NCI-H2029 treated with DMSO at 0.1 percent for 48 hours (cell line): Measurements from ENCODE around the gene MYH14.
"Not testable (repeated sequence)": the region's sequence is repeated elsewhere in the genome, so short reads cannot be mapped to it uniquely, and the experiment has no call there.

Experiments used
- DNase-seq: peaks from one replicate; lab custom pipeline; 2025; lab: John Stamatoyannopoulos, UW

The MYH14 gene

DNA sequence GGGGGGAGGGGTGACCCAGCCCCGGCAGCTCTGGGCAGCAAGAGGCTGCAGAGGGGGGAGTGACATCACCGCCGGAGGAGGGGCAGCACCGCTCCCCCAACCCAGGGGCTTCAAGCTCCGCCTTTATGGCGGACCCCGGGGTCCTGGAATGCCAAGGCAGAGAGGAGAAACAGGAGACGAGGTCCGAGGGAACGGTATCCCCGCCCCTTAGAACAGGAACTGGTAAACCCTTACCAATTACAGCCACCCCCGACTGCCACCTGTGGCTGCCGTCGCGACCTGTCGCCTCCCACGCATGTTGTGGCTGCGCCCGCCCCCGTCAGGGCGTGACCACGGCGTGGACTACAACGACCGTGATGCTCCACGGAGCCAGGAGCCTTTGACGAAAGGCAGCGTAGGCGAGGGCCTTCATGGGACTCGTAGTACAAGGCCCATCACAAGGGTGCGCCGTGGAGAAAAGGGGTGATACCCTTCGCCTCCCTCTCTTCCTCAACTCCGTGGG, 129.9 kb downstream of the MYH14 start:
- peak; percentile 95 for DNase-seq

DNA sequence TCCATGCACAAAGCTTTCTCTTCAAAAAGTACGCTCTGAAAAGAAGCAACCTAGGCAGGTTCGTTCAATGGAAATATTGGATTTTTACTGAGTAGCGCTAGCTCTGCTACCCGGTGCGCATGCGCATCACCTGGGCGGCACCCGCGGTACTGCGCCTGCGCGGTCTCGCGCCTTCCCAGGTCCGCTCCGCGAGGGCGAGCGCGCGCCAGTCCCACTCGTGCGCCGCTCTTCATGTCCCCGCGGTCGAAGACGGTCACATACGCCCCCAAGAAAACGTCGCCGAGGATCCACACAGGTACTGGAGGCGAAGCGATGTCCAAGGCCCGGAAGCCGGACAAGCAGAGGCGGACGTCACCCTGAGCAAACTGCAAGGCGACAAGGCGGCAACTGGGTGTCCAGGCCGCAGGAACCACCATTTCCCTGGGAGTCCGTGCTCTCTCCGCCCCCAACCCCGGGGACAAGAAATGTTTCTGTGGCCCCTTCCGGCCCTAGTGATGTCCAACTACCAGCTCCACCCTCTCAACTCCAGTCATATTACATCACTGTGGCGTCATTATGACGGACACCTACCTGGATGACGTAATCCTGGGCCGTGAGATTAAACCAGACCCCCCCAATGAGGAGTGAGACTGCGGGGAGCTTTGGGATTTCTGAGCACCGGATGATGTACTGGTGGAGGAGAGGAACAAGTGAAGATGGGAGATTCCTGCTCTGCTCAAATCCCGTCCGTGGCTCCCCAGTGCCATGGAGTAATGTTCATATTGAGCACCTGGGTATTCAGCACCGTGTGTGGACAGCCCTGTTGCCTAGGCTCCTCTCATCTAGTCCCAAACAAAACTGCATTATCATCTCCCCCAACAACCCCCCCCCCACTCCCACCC, 130.6 kb downstream of the MYH14 start:
- peak; percentile 95 for DNase-seq

DNA sequence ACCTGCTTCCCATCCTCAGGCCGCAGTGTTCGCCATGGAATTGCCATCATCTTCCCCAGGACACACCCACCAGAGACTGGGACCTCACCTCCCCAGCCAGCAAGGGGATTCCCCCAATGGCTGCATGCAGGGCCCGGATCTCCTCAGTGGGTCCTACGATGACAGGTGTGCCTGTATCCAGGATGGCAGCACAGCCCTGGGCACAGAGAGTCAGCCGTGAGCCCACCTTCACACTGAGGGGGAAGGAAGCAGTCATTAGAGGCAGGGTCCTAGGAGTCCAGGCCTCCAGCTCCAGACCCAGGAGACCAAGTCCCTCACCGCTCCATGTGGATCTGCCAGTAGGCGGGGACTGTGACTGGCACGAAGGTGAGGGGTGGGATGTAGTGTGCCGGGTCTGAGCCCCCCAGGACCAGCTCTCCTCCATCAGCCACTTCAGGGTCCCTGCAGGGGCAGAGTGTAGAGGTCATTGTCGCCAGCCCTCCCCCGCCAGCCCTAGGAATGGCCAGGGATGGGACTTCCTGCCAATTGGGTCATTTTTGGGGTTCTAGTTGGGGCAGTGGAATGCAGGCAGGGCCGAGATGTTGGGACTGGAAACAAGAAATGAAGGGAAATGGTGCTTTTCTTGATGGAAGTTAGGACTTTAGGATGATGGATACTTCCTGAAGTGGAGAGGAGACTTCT, 131.5 kb downstream of the MYH14 start:
- DNase-seq: no peak

DNA sequence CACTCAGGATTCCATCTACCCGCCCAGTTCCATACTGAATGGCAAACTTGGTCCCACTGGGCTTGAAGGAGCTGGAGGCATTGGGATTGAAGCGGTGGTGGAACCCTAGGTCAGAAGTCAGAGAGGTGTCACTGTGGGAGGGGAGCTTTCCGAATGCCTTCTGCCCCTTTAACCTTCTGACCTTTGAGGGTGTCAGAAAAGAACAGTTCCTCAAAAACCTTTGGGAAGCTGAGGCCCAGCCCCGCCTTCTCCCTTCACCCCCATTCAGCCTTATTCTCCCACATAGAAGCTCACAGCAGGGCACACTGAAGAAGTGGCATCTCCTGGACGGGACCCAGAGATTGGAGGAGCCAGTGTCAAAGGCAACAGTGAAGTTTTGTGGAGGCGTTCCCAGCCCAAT, 133.6 kb downstream of the MYH14 start:
- not testable (repeated sequence) for DNase-seq

DNA sequence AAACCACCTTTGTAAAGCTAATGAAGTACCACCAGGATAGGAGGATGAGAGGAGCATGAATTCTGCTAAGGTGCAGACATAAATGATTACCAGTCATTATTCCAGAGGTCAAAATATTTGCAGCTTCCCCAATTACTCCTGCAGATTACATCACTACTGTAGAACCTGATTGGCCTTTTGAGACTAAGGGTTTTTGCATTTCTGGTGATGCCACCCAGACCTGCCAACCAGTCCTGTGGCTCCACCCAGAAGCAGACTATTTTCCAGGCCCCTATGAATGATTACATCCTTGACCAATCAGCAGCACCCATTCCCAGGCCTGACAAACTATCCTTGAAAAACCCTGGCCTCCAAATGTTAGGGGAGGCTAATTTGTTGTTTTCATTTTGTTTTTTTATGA, 136.9 kb downstream of the MYH14 start:
- no peak for DNase-seq

DNA sequence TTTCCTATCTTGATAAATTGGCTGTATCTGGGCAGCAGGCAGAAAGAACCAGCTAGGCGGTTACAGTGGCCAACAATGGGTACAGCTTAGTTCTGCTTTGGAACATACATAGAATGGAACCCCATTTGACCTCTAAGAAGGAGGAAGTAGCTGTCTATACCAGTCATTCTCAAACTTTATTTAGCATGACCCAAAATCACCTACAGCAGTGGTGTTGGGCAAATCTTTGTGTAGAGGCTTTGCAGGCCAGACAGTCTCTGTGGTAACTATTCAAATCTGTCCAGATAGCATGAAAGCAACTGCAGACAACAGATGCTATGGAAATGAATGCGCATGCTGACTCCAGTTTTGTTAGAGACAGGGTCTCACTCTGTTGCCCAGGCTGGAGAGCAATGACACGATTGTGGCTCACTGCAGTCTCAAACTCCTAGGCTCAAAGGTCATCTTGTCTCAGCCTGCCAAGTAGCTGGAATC, 137.7 kb downstream of the MYH14 start:
- DNase-seq: no peak

DNA sequence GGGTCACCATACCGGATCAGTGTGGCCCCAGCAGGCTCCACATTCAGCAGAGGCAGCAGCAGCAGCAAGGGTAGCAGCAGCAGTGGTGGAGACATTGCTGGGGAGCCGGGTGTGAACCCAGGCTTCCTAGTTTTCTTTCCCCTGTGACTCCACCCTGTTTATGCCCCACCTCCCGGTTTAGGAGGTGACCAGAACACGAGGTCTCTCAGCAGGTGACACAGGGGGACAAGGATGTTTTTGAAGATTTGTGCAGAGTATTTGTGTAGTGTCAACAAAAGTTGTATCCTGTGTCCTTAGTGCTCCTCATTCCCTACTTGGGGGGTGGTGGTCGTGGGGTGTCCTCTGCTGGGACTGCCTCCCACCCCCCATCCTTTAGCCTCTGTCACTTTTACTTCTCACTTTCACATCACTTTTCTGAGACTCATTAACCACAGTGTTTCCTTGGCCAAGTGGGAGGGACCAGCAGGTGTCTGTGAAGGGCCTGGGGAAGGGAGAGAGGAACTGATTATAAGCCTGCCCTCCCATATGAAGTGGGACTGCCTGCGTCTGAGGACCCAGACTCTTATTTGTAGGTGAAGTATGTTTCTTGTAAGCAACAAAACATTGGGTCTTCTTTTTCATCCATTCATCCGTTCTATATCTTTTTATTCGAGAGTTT, 141.4 kb downstream of the MYH14 start:
- DNase-seq: no peak

DNA sequence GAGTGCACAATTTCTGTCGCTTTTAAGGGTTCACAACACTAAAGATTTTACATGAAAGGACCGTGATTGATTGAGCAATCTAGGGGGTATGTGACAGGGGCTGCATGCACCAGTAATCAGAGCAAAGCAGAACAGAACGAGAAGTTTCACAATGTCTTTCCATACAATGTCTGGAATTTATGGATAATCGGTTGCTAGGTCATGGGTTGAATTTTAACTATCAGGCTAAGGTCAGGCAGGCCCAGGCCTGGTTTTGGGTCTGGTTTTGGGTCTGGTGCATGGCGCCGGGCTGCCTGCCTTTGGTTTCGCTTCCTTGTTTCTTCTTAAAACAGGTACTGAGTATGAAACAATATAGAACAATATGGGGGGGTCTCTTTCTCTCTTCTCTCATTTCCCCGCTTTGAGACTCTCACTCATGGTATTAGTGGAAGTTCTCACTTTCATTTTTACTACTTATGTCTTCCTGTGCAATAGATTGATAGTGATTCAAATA, 143.7 kb downstream of the MYH14 start:
- DNase-seq: not testable (repeated sequence)

DNA sequence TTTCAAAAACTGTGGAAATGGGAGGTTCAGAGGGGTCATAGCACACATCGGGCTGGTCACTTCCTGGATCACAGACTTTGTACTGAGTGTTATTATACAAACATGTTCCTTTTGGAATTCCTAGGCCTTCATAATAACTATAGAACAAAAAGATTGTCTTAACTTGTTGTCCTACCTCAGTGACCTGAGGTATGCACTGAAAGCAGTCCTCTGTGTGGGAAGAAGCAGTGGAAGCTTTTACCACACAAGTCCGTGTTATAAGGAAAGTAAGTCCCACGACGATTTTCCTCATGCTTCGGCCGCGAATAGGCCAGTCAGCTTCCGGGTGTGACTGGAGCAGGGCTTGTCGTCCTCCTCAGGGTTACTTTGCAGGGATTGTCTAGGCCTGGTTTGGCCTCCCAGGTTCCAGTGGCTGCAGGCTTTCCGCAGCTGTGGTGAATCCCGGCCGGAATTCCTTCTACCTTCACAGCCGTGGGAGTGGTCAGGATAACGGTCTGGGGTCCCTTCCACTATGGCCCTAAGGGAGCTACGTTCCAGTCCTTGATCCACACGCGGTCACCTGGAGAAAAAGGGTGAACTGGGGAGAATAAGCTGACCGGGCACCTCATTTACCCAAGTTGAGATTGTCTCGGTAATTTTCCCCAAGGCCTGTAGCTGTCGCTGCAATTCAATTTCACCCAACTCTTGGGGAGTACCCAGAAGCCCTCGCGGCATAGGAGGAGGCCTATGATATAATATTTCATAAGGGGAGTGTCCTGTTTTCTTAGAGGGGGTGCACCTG, 146.0 kb downstream of the MYH14 start:
- DNase-seq: no peak

DNA sequence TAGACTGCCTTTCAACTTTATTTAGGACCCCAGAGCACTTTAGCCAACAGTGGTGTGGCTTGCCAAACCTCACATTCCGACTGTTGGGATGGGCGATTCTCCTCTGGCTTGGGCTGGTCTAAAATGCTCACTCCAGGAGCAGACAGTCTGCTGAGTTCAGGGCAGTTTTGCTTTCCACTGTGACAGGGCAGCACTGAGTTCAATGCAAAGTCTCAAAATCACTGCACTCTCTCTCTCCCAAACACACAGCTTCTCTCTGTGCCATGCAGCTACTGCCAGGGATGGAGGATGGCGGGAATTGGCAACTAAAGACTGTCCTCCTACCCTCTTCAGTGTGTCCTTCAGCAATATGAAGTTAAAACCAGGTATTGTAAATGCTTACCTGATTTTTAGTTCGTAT, 148.8 kb downstream of the MYH14 start:
- DNase-seq: no peak

DNA sequence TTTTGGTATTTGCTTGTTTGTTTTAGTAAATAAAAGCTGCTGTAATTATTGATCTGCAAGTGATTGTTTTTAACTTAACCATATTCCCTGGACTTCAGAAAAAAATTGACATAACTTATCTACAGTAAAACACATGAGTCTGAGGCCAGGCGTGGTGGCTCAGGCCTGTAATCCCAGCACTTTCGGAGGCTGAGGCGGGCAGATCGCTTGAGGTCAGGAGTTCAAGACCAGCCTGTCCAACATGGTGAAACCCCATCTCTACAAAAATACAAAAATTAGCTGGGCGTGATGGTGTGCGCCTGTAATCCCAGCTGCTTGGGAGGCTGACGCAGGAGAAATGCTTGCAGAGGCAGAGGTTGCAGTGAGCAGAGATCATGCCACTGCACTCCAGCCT, 150.1 kb downstream of the MYH14 start:
- DNase-seq: not testable (repeated sequence)

DNA sequence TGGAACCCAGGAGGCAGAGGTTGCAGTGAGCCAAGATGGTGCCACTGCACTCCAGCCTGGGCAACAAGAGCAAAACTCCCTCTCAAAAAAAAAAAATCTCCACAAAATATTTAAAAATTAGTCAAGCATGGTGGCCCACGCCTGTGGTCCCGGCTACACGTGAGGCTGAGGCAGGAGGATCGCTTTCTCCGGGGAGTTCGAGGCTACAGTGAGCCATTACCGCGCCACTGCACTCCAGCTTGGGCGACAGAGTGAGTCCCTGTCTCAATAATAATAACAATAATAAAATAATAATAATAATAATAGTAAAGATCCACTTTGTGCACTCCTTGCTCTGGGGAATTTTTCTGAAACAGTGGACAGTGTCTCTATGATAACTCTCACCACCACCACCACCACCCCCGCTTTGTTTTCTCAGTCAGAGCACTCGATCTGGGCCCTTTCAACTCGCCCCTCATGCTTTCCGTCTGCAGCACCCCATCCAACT, 153.3 kb downstream of the MYH14 start:
- DNase-seq: no peak

DNA sequence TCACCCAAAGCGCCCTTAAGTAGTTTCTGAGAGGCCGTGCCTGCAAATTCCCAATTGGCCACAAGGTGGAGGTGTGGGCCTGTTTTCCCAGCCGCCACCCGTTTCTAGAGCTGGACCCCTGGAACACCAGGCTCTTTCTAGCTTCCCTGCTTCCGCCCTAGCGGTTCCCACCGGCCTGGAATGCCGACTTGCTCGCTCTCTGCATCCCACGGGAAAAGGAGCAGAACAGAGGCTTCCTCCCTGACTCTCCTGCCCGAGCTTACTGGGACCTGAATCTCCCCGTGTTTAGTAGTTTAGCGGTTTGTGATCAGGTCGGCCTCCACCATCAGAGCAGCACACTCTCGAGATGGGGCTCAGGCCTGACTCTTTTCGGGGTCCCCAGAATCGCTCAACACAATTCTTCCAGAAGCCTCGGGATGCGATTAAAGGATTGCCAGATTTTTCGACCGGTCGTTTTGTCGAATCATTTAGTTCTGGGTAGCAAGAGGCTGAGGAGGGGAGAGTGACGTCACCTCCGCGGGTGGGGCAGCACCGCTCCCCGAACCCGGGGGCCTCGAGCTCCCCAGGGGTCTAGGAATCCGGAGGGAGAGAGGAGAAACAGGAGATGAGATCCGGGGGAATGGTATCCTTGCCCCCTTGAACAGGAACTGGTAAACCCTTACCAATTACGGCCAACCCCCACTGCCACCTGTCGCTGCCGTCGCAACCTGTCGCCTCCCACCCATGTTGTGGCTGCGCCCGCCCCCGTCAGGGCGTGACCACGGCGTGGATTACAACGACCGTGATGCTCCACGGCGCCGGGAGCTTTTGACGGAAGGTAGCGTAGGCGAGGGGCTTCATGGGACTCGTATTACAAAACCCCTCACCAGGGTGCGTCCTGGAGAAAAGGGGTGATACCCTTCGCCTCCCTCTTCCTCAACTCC, 154.0 kb downstream of the MYH14 start:
- peak; percentile 51 for DNase-seq

DNA sequence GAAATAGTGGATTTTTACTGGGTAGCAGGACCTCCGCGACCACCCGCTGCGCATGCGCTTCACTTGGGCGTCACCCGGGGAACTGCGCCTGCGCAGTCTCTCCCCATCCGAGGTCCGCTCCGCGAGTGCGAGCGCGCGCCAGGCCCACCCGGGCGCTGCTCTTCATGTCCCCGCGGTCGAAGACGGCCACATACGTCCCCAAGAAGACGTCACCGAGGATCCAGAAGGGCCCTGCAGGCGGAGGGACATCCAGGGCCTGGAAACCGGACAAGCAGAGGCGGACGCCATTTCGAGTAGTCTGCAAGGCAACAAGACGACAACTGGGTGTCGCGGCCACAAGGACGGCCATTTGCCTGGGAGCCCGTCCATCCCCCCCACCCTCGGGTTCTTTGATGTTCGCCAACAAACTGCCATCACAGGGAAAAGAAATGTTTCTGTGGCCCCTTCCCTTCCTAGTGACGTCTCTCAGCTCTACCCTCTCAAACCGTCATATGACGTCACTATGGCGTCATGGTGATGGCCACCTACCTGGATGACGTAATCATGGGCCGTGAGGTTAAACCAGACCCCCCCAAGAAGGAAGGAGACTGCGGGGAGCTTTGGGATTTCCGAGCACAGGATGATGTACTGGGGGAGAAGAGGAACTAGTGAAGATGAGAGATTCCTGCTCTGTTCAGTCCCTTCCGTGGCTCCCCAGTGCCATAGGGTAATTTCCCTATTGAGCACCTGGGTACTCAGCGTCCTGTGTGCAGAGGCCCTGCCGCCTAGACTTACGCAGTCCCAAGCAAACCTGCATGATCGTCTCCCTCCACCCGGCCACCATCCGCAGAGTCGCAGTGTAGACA, 155.3 kb downstream of the MYH14 start:
- peak; percentile 51 for DNase-seq

DNA sequence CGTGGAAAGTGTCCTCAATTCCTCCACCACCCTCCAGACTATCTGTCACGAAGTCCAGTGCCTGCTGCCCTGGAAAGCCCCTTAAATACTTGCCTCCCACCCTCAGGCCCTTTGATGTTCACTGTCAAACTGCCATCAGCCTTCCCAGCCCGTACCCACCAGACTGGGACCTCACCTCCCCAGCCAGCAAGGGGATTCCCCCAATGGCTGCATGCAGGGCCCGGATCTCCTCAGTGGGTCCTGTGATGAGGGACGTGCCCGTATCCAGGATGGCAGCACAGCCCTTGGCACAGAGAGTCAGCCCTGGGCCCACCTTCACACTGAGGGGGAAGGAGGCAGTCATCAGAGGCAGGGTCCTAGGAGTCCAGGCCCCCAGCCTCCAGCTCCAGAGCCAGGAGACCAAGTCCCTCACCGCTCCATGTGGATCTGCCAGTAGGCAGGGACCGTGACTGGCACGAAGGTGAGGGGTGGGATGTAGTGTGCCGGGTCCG, 156.0 kb downstream of the MYH14 start:
- DNase-seq: no peak
